Endothelial cell of umbilical vein (primary cell): Measurements from ENCODE around the gene KIAA1549.

ENCODE experiments used
- CTCF ChIP-seq, 2 donors: IDR thresholded peaks; 1 replicate in 1 of 2; 2 replicates in 1 of 2; pipeline ENCODE4 v1.5.1; 2011; ENCODE audit warnings: low read length in 2 of 2, mild to moderate bottlenecking in 2 of 2, moderate library complexity in 2 of 2, control low read depth in 1 of 2, inconsistent platforms in 1 of 2, low read depth in 1 of 2; ENCODE audit not compliant: insufficient read depth in 1 of 2; ENCODE audit errors: extremely low read depth in 1 of 2
- POLR2AphosphoS5 ChIP-seq: IDR thresholded peaks from 2 replicates; pipeline ENCODE4 v1.6.1; 2012; ENCODE audit warnings: low read depth, mild to moderate bottlenecking, control low read depth, low read length, moderate library complexity; ENCODE audit not compliant: insufficient read depth

GRCh38 chr7:138951953-138952352, 29.2 kb downstream of the KIAA1549 start:
- TF ChIP-seq CTCF (IDR thresholded peaks at IDR 0.05; ENCODE audit: extremely low read depth in 1 of 2, insufficient read depth in 1 of 2, low read depth in 1 of 2, low read length in 2 of 2) (no peak), POLR2AphosphoS5 (no peak)
